Neural crest cell (in vitro differentiated cells): Measurements from ENCODE around the gene CRHR1. TPM values are rescaled to one million over a fixed set of nuclear protein-coding genes. Genes with fewer than 3 reads are reported as not detected.
"Not testable (repeated sequence)": the region's sequence is repeated elsewhere in the genome, so short reads cannot be mapped to it uniquely, and the experiment has no call there.

Source experiments
- DNase-seq: peaks from one replicate; pipeline ENCODE4 v3.0.0; 2021; ENCODE audit warnings: low read depth, mixed read lengths, low spot score
- H3K27ac Mint-ChIP-seq: one replicate; pipeline ENCODE4 v1.8.0; 2021; ENCODE audit warnings: mild to moderate bottlenecking, mixed read lengths; ENCODE audit not compliant: unreplicated experiment
- H3K27me3 Mint-ChIP-seq: 2 replicates; pipeline ENCODE4 v1.8.0; 2021; ENCODE audit warnings: low read depth, mild to moderate bottlenecking, mixed read lengths
- H3K36me3 Mint-ChIP-seq: 2 replicates; pipeline ENCODE4 v1.8.0; 2021; ENCODE audit warnings: low read depth, mild to moderate bottlenecking, mixed read lengths
- H3K4me1 Mint-ChIP-seq: 2 replicates; pipeline ENCODE4 v1.8.0; 2021; ENCODE audit warnings: mixed read lengths
- H3K4me3 Mint-ChIP-seq: one replicate; pipeline ENCODE4 v1.8.0; 2021; ENCODE audit warnings: mild to moderate bottlenecking, mixed read lengths
- H3K9me3 Mint-ChIP-seq: 2 replicates; pipeline ENCODE4 v1.8.0; 2021; ENCODE audit warnings: mixed read lengths
- total RNA-seq: library from RNA; stranded (reverse); gene quantifications from 2 replicates; pipeline ENCODE4 v1.2.1, GENCODE V29; 2021
- TF ChIP-seq, protein P1 (sequence below): fragments of 200-600 bp; sonication (generic); conservative IDR thresholded peaks from 2 replicates; pipeline ENCODE4 v1.5.0; 2021; ENCODE audit warnings: antibody characterized with exemption, mild to moderate bottlenecking

The CRHR1 gene
- total RNA-seq, 1 donor from 2014 or later = 1.1 TPM

DNA sequence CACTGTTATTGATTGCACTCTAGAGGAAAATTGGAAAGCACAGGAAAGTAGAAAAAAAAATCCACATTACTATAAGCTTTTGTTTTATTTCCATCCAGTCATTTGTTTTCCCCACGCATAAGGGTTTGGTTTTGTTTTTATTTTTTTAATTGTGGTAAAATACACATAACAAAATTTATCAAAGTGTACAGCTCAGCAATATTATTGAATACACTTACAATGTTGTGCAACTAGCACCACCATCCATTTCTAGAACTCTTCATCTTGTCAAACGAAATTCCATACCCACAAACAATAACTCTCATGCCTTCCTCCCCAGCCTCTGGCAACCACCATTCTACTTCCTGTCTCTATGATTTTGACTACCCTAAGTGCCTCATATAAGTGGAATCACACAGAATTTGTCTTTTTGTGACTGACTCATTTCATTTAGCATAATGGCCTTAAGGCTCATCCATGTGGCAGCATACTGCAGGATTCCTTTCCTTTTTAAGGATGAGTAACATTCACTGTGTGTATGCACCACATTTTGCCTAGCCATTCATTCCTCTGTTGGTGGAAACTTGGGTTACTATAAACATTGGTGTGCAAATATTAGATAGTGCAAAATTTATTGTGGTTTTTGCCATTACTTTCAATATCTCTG lies 71.7 kb downstream of the CRHR1 start:
- Mint-ChIP-seq H3K4me1 (no peaks in the 10 kb centered on the region), H3K4me3 (no peak overlapping the region), H3K27me3 (peaks cover 67% of the 10 kb centered on the region), H3K36me3 (no peaks in the 10 kb centered on the region), H3K9me3 (no peaks in the 10 kb centered on the region), H3K27ac (no peak overlapping the region)
- TF ChIP-seq, protein P1, sequence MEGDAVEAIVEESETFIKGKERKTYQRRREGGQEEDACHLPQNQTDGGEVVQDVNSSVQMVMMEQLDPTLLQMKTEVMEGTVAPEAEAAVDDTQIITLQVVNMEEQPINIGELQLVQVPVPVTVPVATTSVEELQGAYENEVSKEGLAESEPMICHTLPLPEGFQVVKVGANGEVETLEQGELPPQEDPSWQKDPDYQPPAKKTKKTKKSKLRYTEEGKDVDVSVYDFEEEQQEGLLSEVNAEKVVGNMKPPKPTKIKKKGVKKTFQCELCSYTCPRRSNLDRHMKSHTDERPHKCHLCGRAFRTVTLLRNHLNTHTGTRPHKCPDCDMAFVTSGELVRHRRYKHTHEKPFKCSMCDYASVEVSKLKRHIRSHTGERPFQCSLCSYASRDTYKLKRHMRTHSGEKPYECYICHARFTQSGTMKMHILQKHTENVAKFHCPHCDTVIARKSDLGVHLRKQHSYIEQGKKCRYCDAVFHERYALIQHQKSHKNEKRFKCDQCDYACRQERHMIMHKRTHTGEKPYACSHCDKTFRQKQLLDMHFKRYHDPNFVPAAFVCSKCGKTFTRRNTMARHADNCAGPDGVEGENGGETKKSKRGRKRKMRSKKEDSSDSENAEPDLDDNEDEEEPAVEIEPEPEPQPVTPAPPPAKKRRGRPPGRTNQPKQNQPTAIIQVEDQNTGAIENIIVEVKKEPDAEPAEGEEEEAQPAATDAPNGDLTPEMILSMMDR = no peak
- no peak for DNase-seq

DNA sequence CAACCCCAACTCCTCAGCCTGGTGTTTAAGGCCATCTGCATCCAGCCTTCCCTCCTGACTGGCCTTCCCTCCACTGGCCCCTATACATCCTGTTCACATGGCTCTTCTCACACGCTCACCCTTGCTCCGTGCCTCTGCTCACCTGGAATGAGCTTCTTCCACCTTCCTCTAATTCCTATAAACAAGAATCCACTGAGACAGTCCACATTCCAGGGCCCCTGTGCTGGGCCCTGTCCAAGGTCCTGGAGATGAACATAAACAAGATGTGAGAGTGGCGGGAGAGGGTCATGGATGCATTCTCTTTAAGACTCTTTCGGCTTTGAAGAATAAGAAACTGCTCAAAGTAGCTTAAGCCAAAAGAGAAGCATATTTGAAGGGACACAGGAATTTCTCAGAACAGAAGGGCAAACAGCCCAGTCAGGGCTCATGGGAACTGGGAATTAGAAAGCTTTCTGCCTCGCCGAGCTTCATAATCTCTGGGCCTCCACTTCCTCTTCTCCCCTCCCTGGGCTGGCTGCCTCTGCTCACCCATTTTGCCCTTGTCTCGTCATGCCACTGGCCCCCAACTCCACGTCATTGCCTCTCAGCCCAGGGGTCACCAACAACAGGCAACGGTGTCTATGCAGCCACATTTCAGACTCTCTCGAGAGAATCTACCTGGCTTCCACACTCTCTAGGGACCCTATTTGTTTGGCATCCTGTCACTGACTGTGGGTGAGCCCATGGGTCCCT lies 74.0 kb downstream of the CRHR1 start:
- Mint-ChIP-seq H3K27ac (no peak overlapping the region), H3K27me3 (peaks cover 64% of the 10 kb centered on the region), H3K4me1 (no peaks in the 10 kb centered on the region), H3K9me3 (no peaks in the 10 kb centered on the region), H3K36me3 (no peaks in the 10 kb centered on the region), H3K4me3 (no peak overlapping the region)
- DNase-seq = peak; percentile 45
- TF ChIP-seq, protein P1 = no peak

DNA sequence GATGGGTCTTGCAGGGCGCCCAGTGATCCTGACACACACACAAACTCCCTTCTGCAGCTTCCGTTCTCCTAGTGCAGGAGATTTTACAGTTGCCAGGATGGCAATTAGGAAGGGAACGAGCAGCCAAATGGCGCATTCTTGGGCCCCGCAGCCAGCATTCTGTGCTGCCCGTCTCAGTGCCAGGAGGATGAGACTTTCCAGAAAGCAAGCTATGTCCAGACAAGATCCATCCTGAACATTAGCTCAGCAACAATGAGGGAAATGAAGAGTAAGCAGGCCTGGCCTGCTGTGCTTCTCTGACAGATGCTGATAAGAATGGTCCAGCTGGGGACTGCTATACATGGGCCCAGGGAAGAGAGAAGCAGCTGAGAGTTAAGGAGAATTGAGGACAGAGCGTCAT lies 77.0 kb downstream of the CRHR1 start:
- TF ChIP-seq, protein P1 = no peak
- H3K27me3 Mint-ChIP-seq = peaks cover 65% of the 10 kb centered on the region
- no peaks in the 10 kb centered on the region for H3K9me3 Mint-ChIP-seq
- no peaks in the 10 kb centered on the region for H3K36me3 Mint-ChIP-seq
- H3K4me1 Mint-ChIP-seq = no peaks in the 10 kb centered on the region
- H3K27ac Mint-ChIP-seq = no peak overlapping the region
- no peak for DNase-seq
- no peak overlapping the region for H3K4me3 Mint-ChIP-seq

DNA sequence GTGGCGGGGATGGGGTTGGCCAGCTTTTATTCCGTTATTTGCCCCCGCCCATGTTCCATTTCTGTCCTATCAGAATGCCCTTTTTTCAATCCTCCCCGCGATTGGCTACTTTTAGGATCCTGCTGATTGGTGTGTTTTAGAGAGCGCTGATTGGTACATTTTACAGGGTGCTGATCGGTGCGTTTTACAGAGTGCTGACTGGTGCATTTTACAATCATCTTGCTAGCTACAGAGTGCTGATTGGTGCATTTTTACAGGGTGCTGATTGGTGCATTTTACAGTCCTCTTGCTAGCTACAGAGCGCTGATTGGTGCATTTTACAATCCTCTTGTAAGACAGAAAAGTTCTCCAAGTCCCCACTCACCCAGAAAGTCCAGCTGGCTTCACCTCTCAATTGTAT lies 78.0 kb downstream of the CRHR1 start:
- not testable (repeated sequence) for H3K36me3 Mint-ChIP-seq, H3K4me3 Mint-ChIP-seq, H3K9me3 Mint-ChIP-seq, H3K4me1 Mint-ChIP-seq, H3K27ac Mint-ChIP-seq, DNase-seq
- H3K27me3 Mint-ChIP-seq = peaks cover 58% of the 10 kb centered on the region

DNA sequence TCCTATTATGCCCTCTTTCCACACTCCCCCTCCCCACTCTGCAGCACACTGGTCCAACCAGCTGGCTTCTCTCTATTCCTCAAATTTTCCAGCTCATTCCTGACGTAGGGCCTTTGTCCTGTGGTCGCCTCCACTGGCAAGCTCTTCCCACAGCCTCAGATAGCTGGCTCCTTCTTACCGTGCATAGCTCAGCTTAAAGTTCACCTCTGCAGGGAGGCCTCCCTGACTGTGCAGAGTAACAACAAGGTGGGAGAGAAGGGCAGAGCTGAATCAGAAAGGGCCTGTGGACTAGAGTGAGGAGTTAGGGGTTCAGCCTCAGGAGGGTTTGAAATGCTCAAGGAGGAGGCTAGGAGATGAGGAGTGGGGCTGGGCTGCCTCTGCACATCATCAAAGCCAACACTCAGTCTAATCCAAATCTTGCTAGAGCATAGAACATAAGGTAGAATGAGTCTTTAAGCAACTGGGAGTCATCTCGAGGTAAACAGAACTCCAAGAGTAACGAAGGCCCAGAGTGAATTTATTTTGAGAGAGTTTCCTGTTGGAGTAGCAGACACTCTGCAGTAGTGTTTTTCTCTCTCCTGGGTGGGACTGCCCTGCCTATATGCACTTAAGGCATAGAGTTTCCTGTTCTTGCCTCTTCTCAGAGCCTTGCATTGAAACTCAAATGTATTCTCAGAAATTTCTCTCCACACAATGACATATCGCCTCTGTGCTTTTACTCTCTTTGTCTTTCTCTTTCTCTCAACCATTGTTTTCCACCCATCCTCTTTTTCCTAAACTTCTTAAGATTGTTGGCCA lies 79.9 kb downstream of the CRHR1 start:
- no peak for DNase-seq
- TF ChIP-seq, protein P1 = no peak
- Mint-ChIP-seq H3K4me3 (no peak overlapping the region), H3K9me3 (no peaks in the 10 kb centered on the region), H3K27ac (no peak overlapping the region), H3K27me3 (peaks cover 45% of the 10 kb centered on the region), H3K36me3 (no peaks in the 10 kb centered on the region), H3K4me1 (peaks cover 5% of the 10 kb centered on the region)

DNA sequence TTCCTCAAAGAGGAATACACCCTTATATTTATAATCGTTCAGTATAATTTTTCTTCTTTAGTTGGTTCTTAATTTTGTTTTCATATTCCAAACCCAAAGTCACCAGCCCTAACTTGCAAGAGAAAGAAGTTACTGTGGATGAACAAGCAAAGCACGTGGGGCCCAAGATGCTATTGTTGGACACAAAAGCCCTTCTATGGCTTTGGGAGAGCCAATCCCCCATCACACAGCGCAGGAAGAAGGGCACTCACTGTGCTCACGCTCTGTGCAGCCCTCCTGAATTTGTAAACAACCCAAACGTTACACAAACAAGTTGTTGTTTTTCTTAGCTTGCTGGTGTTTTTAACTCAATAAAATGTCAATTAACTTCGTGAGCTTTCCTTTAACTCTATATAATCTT lies 83.1 kb downstream of the CRHR1 start:
- Mint-ChIP-seq H3K4me3 (no peak overlapping the region), H3K4me1 (peaks cover 19% of the 10 kb centered on the region), H3K27ac (no peak overlapping the region), H3K9me3 (no peaks in the 10 kb centered on the region), H3K27me3 (peaks cover 26% of the 10 kb centered on the region), H3K36me3 (no peaks in the 10 kb centered on the region)
- no peak for DNase-seq
- TF ChIP-seq, protein P1 = no peak
